ENCODE results near the gene CHRNB2. TPM values are rescaled to one million over a fixed set of nuclear protein-coding genes. Genes with fewer than 3 reads are reported as not detected.
A peak's percentile ranks its signal among the peaks of the same experiment; 100 is the strongest.

The CHRNB2 gene
- total RNA-seq, 1 donor from 2014 or later, result not detected

DNA sequence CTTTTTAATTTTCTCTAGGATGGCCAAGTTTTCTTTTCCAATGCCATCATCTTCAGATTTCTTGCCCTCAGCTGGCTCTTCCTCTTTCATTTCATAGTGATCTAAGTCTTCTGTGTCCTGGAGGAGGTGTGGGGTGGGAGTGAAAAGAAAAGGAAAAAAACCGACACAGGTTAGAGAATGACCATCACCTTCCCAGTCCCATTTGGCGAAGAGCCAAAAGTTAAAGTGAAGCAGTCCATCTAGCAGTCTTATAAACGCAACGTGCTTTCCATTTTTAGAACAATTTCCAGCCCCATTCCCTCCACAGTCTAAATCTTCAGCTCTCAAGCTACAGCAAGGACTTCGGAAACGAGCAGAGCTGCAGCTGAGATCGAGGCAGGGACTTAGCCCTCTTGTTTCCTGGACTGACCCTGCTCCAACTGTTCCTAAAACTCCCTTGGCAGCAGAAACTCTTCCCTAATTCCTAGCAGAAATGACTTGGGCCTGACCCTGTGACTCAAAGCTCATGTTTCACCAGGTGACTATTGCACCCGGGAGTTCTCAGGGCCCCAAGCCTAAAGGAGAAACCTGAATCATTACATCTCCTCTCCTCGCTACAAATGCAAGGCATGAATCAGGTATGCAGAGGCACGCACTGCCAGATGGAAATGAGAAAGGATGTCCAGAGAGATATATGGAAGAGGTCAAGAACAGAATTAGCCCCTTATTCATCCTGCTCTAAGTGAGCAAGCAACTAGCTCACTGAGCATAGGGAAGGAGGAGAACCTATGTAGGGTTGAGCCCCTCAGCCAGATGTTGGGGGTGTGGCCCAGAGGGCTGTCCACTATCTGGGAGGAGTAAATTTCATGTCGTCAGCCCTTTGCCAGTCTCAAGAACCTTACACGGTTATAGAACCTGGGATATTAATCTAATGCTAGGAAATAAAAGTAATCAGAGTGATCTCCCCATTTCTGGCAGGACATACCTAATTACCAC lies 14.2 kb upstream of the CHRNB2 start:
- no peak overlapping the region for H3K4me3 ChIP-seq (ENCODE audit: low read depth, low read length)
- TF ChIP-seq, protein P1, sequence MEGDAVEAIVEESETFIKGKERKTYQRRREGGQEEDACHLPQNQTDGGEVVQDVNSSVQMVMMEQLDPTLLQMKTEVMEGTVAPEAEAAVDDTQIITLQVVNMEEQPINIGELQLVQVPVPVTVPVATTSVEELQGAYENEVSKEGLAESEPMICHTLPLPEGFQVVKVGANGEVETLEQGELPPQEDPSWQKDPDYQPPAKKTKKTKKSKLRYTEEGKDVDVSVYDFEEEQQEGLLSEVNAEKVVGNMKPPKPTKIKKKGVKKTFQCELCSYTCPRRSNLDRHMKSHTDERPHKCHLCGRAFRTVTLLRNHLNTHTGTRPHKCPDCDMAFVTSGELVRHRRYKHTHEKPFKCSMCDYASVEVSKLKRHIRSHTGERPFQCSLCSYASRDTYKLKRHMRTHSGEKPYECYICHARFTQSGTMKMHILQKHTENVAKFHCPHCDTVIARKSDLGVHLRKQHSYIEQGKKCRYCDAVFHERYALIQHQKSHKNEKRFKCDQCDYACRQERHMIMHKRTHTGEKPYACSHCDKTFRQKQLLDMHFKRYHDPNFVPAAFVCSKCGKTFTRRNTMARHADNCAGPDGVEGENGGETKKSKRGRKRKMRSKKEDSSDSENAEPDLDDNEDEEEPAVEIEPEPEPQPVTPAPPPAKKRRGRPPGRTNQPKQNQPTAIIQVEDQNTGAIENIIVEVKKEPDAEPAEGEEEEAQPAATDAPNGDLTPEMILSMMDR (conservative IDR thresholded peaks at IDR 0.05; ENCODE audit: low read depth, low read length), result no peak
- DNase-seq (ENCODE audit: low read depth), result no peak

DNA sequence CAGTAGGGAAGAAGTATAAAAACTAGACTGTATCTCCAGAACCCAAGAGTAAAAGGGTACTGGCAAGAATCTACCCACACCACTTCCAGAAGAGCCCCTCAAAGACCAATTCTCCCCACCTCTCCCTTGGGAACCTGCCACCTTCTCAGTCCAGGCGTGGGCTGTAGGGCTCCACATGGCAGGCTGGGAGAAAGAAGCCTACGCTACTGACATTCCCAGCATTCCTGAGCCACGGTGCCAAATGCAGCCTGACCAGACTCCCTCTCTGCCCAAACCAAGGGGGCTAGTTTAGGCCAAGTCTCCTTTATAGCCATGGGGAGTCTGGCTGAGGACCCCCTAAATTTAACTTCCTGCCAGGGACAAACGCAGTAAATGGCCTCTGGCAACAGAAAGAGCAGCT lies 11.2 kb upstream of the CHRNB2 start:
- peak overlapping the region; percentile 89 for H3K4me3 ChIP-seq (ENCODE audit: low read depth, low read length)
- no peak for DNase-seq (ENCODE audit: low read depth)
- TF ChIP-seq, protein P1 (conservative IDR thresholded peaks at IDR 0.05; ENCODE audit: low read depth, low read length), result no peak

DNA sequence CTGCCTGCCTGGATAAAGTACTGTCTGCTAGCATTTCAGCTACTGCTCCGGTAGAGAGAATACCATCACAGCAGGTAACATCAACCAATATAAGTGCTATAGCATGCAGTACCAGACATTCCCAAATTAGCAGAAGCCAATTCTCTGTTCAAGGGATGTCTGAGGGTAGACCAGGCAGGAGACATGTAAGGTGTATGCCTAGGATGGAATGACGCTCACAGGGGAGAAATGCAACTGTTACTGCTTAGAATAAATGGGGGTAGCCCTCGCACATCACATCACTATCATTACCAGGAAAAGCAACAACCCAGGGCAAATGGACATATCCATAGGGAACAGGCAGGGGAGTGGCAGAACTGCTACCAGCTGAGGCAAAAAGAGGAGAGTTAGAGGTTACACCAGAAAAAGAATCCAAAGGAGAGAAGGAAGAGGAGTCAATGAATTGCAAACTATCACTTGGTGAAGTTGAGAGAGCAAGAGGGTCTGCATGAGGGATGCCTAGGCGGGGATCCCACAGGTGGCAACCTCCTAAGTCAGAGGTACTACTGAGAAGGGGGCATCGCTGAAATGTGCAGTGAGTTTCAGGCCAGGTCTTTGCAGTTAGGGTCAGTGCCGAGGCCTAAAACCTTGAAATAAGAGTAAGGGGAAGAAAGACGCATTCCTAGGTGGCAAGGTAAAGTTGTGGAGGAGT lies 10.2 kb upstream of the CHRNB2 start:
- no peak for DNase-seq (ENCODE audit: low read depth)
- TF ChIP-seq, protein P1 (conservative IDR thresholded peaks at IDR 0.05; ENCODE audit: low read depth, low read length), result no peak
- H3K4me3 ChIP-seq (ENCODE audit: low read depth, low read length), result peak overlapping the region; percentile 89

DNA sequence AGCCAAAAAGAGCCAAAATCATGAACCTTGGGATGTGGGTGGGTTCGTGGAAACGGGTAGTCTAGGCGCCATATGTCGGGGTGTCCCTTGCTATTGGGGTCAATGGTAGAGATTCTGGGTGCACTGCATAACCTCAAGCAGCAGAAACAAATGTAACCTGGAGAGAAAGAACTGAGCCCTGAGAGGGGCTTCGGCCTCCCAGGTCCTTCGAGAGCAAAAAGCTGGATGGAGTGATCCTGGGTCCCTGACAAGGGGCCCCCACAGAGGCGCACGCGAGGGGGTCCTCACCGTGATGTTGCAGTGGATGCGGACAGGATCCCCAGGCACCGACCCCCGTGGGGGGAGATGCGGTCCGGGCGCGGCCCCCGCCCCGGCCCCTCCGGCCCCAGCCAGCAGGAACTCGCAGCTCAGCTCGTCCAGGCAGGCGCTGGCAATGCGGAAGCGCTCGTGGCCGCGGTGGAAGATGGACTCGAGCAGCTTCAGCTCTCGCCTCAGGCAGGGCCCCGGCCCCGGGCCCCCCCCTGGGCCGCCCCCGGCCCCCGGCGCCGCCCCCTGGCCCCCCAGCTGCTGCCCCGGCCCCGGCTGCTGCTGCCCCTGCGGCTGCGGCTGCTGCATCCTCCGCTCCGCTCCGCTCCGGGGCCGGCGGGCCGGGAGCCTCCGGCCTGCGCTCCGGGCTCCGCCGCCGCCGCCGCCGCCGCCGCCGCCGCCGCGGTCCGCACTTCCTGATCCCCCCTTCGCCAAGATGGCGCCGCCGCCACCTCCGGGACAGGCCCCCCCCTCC lies 9.4 kb upstream of the CHRNB2 start, which contains the start of gene UBE2Q1:
Gene UBE2Q1 (minus strand): TSS at position 724 of the 781 bp plus-strand sequence. CDS start 109 bp downstream, at position 615.
- peak within 1 kb of the TSS; percentile 89 for H3K4me3 ChIP-seq (ENCODE audit: low read depth, low read length)
- DNase-seq (ENCODE audit: low read depth), result no peak
- TF ChIP-seq, protein P1 (conservative IDR thresholded peaks at IDR 0.05; ENCODE audit: low read depth, low read length), result no peak

DNA sequence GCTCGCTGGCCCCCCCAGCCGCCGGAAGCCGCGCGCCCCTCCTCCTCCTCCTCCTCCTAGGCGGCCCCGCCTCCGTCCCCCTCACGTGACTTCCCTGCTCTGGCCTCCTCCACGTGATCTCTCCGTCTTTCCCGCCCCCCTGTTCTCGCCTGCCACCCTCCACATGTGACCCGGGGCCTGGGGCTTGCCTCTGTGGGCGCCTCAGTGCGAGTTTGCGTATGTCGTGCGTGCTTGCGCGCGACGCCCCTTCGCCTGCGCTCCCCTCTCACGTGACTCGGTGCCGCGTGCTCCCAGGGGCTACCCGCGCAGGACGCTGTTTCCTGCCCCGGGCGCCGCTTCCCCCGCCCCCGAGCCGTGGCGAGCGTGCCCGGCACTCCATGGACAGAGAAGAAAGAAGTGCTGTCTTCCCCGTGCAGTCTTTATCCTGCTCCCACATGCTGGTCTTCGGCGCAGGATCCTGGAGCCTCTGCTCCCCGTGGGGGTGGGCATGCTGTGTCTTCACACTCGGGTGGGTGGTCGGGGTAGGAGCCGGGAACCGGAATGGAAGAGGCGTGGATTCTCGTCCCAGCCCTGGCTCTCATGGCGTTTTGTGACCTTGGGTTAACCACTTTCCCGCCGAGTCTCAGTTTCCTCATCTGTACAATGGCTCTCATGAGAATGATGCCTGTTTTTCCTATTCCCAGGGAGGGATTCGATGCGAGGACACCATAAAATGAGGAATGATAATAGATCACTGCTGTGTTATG lies 8.7 kb upstream of the CHRNB2 start:
- H3K4me3 ChIP-seq (ENCODE audit: low read depth, low read length), result peak overlapping the region; percentile 89
- DNase-seq (ENCODE audit: low read depth), result peak; percentile 68
- TF ChIP-seq, protein P1 (conservative IDR thresholded peaks at IDR 0.05; ENCODE audit: low read depth, low read length), result no peak

All from epithelial cell of proximal tubule (primary cell).